Astrocyte of the spinal cord (primary cell): ENCODE results near the gene GP2.
"Not testable (repeated sequence)": the region's sequence is repeated elsewhere in the genome, so short reads cannot be mapped to it uniquely, and the experiment has no call there.

Experiments
- DNase-seq: peaks from one replicate; pipeline ENCODE4 v3.0.0; 2011; ENCODE audit warnings: low read depth, low spot score
- H3K4me3 ChIP-seq: 2 replicates; pipeline ENCODE4 v1.5.1; 2011; ENCODE audit warnings: low read depth, mild to moderate bottlenecking, low read length, moderate library complexity
- CTCF ChIP-seq: IDR thresholded peaks from 2 replicates; pipeline ENCODE4 v1.5.1; 2012; ENCODE audit warnings: low read depth, mild to moderate bottlenecking, low read length, inconsistent platforms
- in situ Hi-C: cut with HindIII; loops from 2 replicates; pipeline ENCODE4 v1.10.0; 2017; ENCODE audit warnings: low sequenced_read_pairs

GP2 gene

GRCh38 chr16:20329392-20330138 lies 2.3 kb upstream of the GP2 start:
- H3K4me3 ChIP-seq, result no peak overlapping the region
- no peak for TF ChIP-seq CTCF
- in situ Hi-C loops, result no loop called here
- DNase-seq, result no peak

DNA sequence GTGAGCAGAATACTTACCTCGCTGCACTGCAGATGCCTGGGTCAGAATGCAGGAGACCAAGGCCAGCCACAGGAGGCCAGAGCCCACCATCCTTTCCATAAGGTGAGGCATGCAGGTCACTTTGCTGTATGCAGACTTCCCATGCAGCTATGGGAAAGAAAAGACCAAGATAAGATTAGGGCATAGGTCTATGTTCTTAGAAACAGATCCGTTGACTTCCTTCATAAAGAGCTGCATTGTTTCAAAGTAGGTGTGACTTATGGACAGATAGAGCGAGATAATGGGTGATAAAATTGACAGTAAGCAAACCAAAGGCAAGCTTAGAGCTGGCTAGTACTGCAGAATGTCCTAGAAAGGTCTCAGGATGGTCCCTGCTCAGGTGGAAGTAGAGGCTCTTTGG lies 992 bp downstream of the GP2 start:
- no peak for DNase-seq
- no peak for TF ChIP-seq CTCF
- no peak overlapping the region for H3K4me3 ChIP-seq
- in situ Hi-C loops, result no loop called here

- no peak for TF ChIP-seq CTCF
- no peak for DNase-seq
- no peak overlapping the region for H3K4me3 ChIP-seq
- in situ Hi-C loops, result no loop called here
Observed at GRCh38 chr16:20325005-20325404, 2.3 kb downstream of the GP2 start.

DNA sequence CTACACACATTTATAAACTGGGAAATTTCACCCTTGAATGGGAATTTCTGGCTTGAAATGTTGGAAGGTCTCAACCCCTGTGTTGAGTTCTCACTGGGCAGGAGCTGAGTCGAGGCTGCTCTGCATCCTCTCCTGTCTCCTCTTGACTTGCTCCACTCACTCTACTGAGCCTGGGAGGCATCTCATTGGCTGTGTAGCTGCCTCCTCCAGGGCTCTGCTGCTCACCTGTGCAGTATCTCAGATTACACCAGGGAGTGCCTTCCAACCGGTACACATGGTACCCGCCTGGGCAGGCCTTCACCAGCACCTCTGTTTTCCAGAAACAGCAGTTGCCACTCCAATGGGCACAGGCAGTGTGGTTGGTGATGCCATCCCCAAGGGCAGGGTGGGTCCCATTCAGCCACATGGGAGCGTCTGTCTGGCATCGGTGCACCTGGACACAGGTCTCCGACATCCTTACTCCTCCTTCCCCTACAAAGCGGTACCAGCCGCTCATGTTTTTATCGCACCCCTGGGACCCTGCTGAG lies 3.7 kb downstream of the GP2 start:
- DNase-seq, result no peak
- H3K4me3 ChIP-seq, result no peak overlapping the region
- in situ Hi-C loops, result no loop called here
- TF ChIP-seq CTCF, result no peak

DNA sequence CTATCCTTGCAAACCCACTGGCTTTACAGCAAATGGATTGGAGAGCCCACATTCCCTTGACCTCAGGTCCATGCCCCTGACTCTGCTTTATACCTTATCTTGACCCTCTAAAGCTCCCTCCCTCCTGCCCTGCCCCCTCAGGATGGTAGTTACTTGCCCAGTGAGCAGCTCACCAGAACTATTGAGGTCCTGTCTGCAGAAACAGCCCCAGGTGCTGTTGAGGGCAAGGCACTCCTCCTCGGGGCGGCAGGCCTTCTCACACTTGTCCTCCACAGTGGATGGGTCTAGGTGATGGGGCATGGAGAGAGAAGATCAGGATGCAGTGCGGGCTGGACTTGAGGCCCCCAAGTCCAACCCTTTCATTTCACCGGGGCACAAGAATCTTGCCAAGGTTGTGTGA lies 4.6 kb downstream of the GP2 start:
- no peak overlapping the region for H3K4me3 ChIP-seq
- no peak for DNase-seq
- in situ Hi-C loops, result no loop called here
- no peak for TF ChIP-seq CTCF

GRCh38 chr16:20321671-20322070 lies 5.6 kb downstream of the GP2 start:
- no peak for TF ChIP-seq CTCF
- no peak for DNase-seq
- H3K4me3 ChIP-seq, result no peak overlapping the region
- in situ Hi-C loops, result no loop called here

DNA sequence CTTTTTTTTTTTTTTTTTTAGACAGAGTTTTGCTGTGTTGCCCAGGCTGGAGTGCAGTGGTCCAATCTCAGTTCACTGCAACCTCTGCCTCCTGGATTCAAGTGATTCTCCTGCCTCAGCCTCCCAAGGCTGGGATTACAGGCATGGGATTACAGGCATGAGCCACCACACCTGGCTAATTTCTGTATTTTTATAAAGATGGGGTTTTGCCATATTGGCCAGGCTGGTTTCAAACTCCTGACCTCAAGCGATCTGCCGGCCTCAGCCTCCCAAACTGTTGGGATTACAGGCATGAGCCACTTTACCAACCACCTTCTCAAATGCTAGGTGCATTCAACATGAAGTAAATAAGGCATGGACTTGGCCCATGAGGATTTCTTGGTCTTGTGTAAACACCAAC lies 6.3 kb downstream of the GP2 start:
- DNase-seq, in situ Hi-C loops, H3K4me3 ChIP-seq: not testable (repeated sequence)
